Peyer's patch (tissue), 4 donors: Measurements from ENCODE around the gene DEPDC4. TPM values are rescaled to one million over a fixed set of nuclear protein-coding genes. Genes with fewer than 3 reads are reported as not detected.

Source experiments
- DNase-seq, 3 donors: peaks; one replicate each; pipeline ENCODE4 v3.0.0-alpha.2; 2017 to 2019
- H3K27ac ChIP-seq, 4 donors: fragments of 200-600 bp; sonication (generic); one replicate each; pipeline ENCODE4 v1.5.1; 2016 to 2019
- H3K27me3 ChIP-seq, 2 donors: fragments of 200-600 bp; sonication (generic); one replicate each; pipeline ENCODE4 v1.5.1; 2019
- H3K36me3 ChIP-seq, 3 donors: fragments of 200-600 bp; sonication (generic); one replicate each; pipeline ENCODE4 v1.5.1; 2016 to 2019
- H3K4me1 ChIP-seq, 4 donors: fragments of 200-600 bp; sonication (generic); one replicate each; pipeline ENCODE4 v1.5.1; 2016 to 2019
- H3K4me3 ChIP-seq, 4 donors: fragments of 200-600 bp; sonication (generic); 1 replicate in 3 of 4; 2 replicates in 1 of 4; pipeline ENCODE4 v1.5.1; 2016 to 2019; ENCODE audit warnings: mild to moderate bottlenecking in 1 of 4
- H3K9me3 ChIP-seq, 4 donors: fragments of 200-600 bp; sonication (generic); one replicate each; pipeline ENCODE4 v1.5.1; 2016 to 2019; ENCODE audit warnings: mild to moderate bottlenecking in 1 of 4
- CTCF ChIP-seq, 6 experiments: fragments of 450-650 bp in 4 of 6; fragments of 200-600 bp in 2 of 6; sonication (generic) in 1 of 6; IDR thresholded peaks; one replicate each; pipeline ENCODE4 v1.5.1; 2017 to 2019; ENCODE audit warnings: antibody characterized with exemption in 6 of 6, mild to moderate bottlenecking in 3 of 6, moderate library complexity in 1 of 6
- POLR2A ChIP-seq, 2 donors: fragments of 450-650 bp; IDR thresholded peaks; one replicate each; pipeline ENCODE4 v1.5.1; 2017; ENCODE audit warnings: antibody characterized with exemption in 2 of 2, mild to moderate bottlenecking in 2 of 2, moderate library complexity in 2 of 2
- total RNA-seq, 4 donors: library from RNA; depleted of rRNA; stranded (reverse); fragments of >200 nt; gene quantifications; one replicate each; pipeline ENCODE4 v1.1.0, GENCODE V29; 2016

DEPDC4 gene
- total RNA-seq, 4 donors from 2014 or later = 1.4 to 2.0 TPM; not detected in 2

GRCh38 chr12:100219328-100220109 lies 47.4 kb downstream of the DEPDC4 start:
- peaks cover 0 to 62% (median 0%) of the 10 kb centered on the region in 3 donors for H3K36me3 ChIP-seq

GRCh38 chr12:100216337-100216736 lies 50.5 kb downstream of the DEPDC4 start:
- DNase-seq = no peak
- H3K27me3 ChIP-seq = no peaks in the 10 kb centered on the region
- TF ChIP-seq CTCF (IDR thresholded peaks at IDR 0.05) (no peak), POLR2A (IDR thresholded peaks at IDR 0.05) (no peak)
- no peaks in the 10 kb centered on the region for H3K9me3 ChIP-seq
- H3K36me3 ChIP-seq = peaks cover 0 to 57% (median 0%) of the 10 kb centered on the region in 3 donors
- no peaks in the 10 kb centered on the region for H3K4me1 ChIP-seq
- H3K27ac ChIP-seq = no peak overlapping the region
- H3K4me3 ChIP-seq = no peak overlapping the region

More at GRCh38 chr12:100219328-100220109, 47.4 kb downstream of the DEPDC4 start:
- Histone ChIP-seq H3K27ac (no peak overlapping the region), H3K4me1 (no peaks in the 10 kb centered on the region), H3K27me3 (no peaks in the 10 kb centered on the region), H3K9me3 (no peaks in the 10 kb centered on the region), H3K4me3 (no peak overlapping the region)
- DNase-seq = no peak
- TF ChIP-seq CTCF (IDR thresholded peaks at IDR 0.05) (no peak), POLR2A (IDR thresholded peaks at IDR 0.05) (no peak)

- H3K36me3 ChIP-seq = peaks cover 0 to 60% (median 0%) of the 10 kb centered on the region in 3 donors
- TF ChIP-seq POLR2A (IDR thresholded peaks at IDR 0.05) = no peak
- no peak for TF ChIP-seq CTCF (IDR thresholded peaks at IDR 0.05)
- no peak overlapping the region for H3K4me3 ChIP-seq
- no peaks in the 10 kb centered on the region for H3K27me3 ChIP-seq
- H3K9me3 ChIP-seq = no peaks in the 10 kb centered on the region
- DNase-seq = no peak
- H3K4me1 ChIP-seq = no peaks in the 10 kb centered on the region
- no peak overlapping the region for H3K27ac ChIP-seq
Measured at GRCh38 chr12:100215209-100215608, 51.7 kb downstream of the DEPDC4 start.

- Histone ChIP-seq H3K9me3 (no peaks in the 10 kb centered on the region), H3K4me3 (no peak overlapping the region), H3K36me3 (peaks cover 0 to 60% (median 0%) of the 10 kb centered on the region in 3 donors), H3K27ac (no peak overlapping the region), H3K27me3 (no peaks in the 10 kb centered on the region), H3K4me1 (no peaks in the 10 kb centered on the region)
- TF ChIP-seq CTCF (IDR thresholded peaks at IDR 0.05) = no peak
- TF ChIP-seq POLR2A (IDR thresholded peaks at IDR 0.05) = no peak
- DNase-seq = no peak
Measured at GRCh38 chr12:100214518-100214917, 52.4 kb downstream of the DEPDC4 start.

GRCh38 chr12:100213016-100213891 lies 53.6 kb downstream of the DEPDC4 start:
- Histone ChIP-seq H3K4me1 (no peaks in the 10 kb centered on the region), H3K4me3 (no peak overlapping the region), H3K27me3 (no peaks in the 10 kb centered on the region), H3K27ac (no peak overlapping the region), H3K9me3 (no peaks in the 10 kb centered on the region), H3K36me3 (peaks cover 0 to 60% (median 0%) of the 10 kb centered on the region in 3 donors)
- TF ChIP-seq CTCF (IDR thresholded peaks at IDR 0.05) (no peak), POLR2A (IDR thresholded peaks at IDR 0.05) (no peak)
- DNase-seq = no peak
